ENCODE measurements around the gene THADA.

The THADA gene

DNA sequence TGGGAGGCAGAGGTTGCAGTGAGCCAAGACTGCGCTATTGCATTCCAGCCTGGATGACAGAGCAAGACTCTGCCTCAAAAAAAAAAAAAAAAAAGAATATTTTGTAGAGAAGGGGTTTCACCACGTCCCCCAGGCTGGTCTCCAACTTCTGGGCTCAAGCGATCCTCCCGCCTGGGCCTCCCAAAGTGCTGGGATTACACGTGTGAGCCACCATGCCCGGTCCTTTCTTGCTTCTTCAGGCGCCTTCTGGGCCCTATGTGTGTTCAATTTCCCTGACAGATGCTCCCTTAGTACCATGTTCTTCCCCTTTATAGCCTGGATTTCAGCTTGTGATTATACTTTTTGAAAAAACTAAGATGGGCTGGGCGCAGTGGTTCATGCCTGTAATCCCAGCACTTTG is 379.2 kb downstream of the THADA start:
- DNase-seq (ENCODE audit: extremely low read depth in 1 of 2, low read depth in 1 of 2), result no peak

DNA sequence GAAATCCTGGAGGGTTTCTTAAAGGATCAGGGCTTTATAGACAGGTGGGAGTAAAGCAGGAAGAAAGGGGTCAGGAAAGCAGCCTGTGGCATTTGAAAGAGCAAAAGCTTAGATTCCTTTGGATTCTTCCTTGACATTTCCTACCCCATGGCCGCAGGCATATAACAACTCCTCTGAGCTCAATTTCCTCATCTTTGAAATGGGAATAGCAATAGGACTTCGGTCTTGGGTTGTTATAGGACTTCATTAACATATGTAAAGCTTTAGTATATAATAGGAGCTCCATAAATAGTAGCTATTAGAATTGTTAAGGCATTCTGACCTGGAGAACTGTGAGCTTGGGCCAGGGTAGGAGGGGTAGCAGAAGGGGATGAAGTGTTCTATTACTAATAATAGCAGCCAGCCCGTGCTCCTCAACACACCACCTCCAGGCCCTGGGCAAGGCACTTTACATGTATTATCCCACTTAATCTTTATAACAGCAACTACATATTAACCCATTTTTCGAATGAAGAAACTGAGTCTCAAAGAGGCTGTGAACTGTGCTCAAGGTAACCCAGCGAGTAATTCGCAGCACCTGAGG is 380.1 kb downstream of the THADA start:
- no peak for DNase-seq (ENCODE audit: extremely low read depth in 1 of 2, low read depth in 1 of 2)

DNA sequence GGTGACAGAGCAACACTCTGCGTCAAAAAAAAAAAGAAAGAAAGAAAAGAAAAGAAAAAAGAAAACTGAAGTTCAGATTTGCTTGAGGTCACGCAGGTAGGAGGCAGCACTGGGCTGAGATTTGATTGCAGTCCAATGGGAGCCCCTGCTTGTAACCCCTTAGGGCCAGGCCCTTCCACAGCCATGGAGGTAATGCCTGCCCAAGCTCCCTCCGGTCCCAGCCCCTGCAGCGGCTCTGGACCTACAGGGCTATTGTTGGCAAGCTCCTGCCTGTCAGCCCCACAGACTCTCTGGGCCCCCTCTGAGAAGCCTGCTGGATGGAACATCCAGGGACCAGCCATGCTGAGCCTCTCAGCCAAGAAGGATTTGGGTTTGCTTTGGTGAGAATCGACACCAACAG is 381.6 kb downstream of the THADA start:
- no peak for DNase-seq (ENCODE audit: extremely low read depth in 1 of 2, low read depth in 1 of 2)

DNA sequence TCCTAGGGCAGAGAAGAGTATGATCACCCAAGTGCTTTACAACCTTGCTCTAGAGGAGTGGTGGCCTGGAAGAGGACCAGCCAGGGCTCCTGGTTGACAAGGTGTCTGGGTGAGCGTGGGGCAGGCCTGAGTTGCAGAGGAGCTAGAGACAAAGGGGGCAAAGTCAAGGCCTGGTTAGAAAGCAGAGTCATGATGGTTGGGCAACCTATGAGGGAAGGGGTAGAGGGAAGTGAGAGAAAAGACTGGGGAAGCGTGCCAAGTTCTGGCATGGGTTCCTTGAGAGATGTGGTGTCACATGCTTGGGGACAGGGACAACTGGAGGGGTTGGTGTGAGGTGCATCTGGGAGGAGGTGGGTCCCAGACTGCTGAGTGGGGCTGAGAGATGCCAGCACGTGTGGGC is 382.9 kb downstream of the THADA start:
- DNase-seq (ENCODE audit: extremely low read depth in 1 of 2, low read depth in 1 of 2), result no peak

DNA sequence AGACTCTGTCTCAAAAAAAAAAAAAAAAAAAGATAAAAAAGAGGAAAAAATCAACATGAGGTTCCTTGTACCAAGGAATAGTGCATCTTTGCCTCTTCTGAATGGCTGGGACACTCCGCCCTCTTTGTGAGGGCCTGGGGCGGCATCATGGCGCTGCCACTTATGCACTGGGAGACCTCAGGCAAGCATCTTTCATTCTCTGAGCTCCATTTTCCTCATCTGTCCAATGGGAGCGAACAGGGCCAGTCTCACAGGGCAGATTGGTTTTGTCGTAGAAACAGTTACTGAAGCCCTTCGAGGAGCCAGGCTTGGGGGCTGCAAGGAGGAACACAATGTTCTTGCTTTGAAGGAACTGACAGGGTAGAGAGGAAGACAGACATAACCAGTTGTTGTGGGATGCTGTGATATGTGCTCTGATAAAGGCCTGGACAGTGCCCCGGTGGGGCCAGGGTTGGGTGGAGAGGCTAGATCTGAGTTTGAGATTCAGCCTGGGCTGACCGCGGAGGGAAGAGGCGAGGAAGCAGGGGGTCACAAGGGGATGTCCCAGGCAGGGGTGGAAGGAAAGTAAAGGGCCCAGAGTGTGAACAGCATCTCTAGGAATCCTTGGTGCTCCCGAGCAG is 383.5 kb downstream of the THADA start:
- no peak for DNase-seq (ENCODE audit: extremely low read depth in 1 of 2, low read depth in 1 of 2)

DNA sequence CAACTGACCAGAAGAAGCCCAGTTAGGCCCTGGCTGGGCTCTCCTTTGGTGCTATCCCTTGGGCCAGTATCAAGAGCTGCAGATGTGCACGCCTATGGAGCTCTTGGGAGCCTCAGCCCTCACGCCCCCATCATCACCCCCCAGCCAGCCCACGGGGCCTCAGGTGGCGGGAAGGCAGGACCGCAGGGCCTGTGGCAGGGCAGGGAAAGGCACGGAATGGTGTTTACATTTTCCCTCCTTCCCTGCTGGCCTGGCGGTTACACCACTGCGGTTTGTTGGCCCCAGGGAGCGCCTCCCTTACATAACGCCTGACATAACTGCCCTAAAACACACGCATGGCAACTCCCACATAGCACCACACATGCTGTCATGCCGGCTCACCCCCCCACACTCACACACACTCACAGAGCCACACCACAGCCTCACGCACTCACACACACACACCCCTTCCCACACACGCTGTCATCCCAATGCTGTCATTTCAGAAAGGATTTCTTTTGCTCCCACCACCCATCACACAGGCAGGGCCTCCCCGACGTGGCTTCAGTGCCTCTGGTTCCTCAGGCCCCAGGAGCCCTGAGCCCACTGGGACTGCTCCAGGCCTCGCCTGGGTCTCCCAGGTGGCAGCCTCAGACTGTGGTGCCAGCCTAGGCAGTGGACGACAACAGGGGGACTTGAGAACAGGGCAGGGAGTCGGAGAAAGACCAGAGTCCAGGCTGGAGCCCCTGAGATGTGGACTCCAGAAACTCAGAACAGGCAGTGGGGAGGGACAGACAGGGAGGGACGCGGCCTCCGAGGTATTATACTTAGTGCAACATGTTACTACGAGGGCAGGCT is 385.2 kb downstream of the THADA start:
- no peak for DNase-seq (ENCODE audit: extremely low read depth in 1 of 2, low read depth in 1 of 2)

DNA sequence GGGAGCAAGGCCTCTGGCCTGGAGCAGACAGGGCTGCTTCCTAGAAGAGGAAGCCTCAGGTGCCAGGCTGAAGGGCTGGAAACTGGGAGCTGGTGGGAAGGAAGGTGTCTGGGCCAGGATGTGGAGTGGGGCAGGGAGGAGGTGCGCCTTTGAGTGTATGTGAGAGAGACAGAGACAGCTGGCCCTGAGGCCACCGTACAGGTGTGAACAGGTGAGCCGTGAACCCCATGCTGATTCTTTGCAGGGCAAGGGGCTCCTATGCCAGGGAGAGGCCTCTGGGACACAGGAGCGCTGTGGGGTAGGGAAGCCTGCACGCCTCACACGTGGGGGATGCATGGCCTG is 385.7 kb downstream of the THADA start:
- no peak for DNase-seq (ENCODE audit: extremely low read depth in 1 of 2, low read depth in 1 of 2)

DNA sequence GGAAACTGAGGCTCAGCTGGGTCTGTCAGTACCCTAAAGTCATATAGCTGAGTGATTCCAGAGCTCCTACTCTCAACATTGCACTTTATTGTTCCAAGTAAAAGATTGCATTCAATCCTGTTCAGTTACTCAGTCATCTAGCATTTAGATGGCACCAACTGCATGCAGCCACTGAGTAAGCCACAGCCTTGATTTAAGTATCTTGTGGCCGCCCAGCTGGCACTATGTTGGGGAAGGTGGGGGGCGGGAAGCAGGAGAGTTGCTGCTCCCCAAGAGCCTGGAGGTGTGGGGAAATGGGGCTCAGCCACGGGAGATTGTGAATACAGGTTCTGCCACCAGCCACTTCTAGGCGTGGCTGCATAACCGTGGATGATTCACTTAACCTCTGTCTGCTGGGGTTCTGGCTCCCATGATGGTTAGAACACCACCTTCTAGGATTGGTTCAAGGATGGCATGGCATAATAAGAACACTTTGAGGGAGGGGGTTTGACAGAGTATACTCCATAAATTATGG is 386.6 kb downstream of the THADA start:
- DNase-seq (ENCODE audit: extremely low read depth in 1 of 2, low read depth in 1 of 2), result no peak

DNA sequence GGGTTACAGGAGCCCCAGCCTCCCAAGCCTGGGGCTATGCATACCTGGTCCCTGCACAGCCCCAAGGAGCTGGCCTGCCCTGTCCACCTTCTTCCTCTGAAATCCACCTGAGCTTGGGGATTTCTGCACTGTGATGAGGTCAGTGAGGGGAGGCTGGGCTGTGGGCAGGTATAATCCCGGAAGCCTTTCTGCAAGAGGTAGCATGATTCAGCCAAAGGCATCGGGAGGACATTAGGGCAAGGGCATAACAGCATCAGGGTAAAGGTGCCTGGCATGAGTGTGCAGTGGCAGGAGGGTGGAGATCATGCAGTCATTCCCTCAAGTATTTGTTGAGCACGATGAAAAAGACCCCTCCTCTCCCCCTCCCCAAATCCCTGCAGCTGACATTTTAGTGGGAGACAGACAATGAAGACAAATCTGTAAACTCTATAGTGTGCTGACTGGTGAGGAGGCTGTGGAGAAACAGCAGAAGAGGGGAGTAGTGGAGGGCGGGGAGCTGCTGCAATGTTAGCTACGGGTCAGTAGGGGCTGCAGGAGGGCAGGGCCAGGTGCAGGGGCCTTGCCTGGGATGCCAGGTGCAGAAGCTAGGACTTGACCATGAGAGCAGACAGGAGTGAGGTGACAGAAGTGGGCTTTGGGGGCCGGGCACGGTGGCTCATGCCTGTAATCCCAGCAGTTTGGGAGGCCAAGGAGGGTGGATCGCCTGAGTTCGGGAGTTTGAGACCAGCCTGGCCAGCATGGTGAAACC is 388.1 kb downstream of the THADA start:
- DNase-seq (ENCODE audit: extremely low read depth in 1 of 2, low read depth in 1 of 2), result no peak

DNA sequence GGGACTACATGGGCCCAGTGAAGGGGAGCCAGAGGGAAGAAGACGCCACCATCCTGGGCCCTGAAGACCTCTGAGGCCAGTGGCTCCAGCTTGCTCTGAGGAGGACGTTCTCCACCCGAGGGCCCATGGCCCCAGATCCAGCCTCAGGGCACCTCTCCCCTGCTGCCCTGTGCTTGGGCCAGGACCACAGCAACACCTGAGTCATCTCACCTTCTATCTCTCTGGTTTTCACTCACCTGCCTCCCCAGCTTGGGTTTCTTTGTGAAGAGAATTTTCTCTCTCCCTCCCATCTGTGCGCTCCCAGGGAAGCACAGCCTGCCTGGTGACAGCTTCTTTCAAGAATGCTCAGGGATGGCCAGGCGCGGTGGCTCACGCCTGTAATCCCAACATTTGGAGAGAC is 389.2 kb downstream of the THADA start:
- DNase-seq (ENCODE audit: extremely low read depth in 1 of 2, low read depth in 1 of 2), result no peak

DNA sequence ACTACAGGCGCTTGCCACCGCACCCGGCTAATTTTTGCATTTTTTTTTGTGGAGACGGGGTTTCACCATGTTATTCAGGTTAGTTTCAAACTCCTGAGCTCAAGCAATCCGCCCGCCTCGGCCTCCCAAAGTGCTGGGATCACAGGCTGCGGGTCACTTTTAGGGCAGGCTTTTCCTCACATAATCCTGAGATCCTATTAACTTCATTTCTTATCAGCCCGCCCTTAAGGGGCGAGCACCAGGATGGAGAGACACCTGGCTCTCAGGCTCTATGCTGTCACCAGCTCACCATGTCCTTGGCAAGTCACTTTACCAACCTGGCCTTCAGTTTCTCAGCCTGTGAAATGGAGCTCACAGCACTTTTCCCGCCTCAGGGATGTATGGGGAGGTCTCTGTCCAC is 392.5 kb downstream of the THADA start:
- no peak for DNase-seq (ENCODE audit: extremely low read depth in 1 of 2, low read depth in 1 of 2)

DNA sequence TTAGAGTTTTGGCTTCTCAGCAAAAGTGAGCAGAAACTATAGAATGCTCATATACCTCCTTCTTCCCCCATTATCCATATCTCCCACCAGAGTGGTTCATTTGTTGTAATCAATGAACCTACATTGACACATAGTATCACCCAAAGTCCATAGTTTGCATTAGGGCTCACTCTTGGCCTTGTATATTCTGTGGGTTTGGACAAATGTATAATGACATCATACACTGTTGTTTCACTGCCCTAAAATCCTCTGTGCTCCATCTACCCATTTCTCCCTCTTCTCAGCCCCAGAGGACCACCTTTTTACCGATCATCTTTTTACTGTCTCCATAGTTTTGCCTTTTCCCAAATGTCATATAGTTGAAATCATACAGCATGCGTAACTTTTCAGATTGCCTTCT is 393.5 kb downstream of the THADA start:
- no peak for DNase-seq (ENCODE audit: extremely low read depth in 1 of 2, low read depth in 1 of 2)

DNA sequence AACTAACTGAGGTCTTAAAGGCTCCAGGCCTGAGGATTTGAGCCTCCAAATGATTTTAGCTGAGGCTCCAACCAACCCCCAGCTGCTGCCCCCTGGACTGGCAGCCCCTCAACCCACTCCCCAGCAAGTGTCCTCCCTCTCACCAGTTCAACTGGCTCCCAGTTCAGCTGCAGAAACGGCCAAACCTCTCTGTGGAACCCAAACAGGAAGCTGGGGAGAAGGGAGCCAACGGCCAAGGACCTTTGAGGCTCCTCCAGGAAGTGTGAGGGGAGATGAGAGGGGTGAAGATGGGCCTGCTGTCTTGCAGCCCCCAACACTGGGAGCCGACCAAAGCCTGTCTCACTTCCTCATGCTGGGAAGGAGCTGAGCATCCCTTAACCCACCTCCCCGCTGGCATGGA is 394.3 kb downstream of the THADA start:
- no peak for DNase-seq (ENCODE audit: extremely low read depth in 1 of 2, low read depth in 1 of 2)

DNA sequence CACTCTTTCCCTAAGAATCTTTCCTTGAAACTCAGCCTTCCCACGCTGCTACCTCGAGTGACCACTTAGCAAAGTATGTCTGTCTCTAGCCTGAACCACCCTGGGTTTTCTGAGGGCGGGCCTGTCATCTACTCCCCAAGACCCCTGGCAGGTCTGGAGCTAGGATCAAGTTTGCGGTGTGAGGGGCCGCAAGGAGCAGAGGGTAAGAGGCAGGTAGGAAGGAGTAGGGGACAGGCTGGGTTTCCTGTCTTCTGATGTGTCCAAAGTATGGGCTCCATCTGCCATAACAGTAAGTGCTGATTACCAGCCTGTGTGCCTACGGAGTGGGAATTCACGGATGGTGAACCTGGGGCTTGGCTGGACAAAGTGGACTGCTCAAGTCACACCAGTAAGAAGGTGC is 394.8 kb downstream of the THADA start:
- no peak for DNase-seq (ENCODE audit: extremely low read depth in 1 of 2, low read depth in 1 of 2)

DNA sequence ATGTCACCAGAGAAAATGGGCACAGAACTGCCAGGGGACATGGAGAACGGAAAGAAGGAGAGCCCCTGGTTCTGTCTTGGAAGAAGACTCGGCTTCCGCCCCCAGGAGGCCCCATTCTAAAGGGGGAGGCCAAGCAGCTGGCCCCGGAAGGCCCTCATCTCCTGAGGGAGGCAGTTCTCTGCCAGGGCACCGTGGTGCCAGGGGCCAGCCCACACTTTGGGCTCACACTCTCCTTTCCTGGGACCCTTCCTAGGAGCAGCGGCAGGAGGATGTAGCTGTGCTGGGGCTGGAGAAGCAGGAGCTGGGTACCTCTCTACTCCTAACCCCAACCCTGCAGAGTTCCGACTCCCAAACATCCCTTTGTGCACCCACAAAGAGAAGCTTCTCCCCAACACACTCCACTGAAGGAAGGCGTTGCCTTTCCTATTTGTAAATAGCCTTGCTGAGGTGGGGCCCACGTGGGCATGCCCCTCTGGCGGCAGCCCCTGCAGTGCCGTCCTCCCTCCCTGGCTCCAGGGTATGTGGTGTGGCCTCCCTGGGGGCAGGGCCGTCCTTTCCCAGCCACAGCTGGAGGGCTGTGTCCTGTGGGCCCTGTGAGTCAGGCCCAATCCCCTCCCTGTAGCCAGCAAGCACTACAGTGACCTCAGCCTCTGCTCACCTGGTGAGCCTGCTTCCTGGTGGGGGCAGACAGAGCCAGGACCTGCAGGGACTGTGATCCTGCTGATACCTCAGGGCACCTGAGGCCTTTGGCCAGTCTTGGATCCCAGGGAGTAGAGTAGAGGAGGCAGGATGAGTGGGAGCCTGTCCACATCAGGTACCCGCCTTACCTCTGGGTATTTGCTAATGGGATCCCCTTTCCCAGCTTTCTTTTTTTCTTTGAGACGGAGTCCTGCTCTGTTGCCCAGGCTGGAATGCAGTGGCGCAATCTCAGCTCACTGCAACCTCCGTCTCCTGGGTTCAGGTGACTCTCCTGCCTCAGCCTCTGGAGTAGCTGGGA is 396.0 kb downstream of the THADA start:
- DNase-seq (ENCODE audit: extremely low read depth in 1 of 2, low read depth in 1 of 2), result no peak

DNA sequence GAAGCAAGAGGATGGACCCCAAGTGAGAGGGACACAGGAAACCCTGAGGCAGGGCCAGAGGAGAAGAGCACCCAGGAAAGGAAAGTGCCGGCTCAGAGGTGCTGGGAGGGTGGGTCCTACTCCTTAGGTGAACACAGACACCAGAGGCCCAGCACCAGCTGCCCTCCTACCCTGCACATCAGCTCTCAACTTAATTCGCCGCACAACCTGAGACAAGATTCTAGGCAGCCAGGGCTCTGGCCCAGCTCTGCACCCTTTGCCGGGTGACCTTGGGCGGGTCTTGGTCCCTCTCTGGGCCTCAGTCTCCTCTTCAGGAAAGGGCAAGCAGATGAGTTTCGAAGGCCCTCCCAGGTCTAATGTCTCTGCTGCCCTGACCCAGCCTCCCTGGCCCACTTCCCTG is 397.6 kb downstream of the THADA start:
- no peak for DNase-seq (ENCODE audit: extremely low read depth in 1 of 2, low read depth in 1 of 2)

DNA sequence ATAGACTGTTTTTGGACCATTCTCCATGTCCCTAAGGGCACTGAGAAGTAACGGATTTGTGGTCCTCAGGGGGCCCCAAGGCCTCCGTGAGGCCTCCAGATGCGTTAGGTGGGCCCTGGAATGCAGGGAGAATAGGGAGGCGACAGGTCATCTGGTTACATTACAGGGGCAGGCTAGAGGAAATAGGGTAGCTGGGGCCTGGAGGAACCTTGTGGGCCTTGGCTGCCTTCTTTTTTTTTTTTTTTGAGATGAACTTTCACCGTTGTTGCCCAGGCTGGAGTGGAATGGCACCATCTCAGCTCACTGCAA is 398.3 kb downstream of the THADA start:
- DNase-seq (ENCODE audit: extremely low read depth in 1 of 2, low read depth in 1 of 2), result no peak

DNA sequence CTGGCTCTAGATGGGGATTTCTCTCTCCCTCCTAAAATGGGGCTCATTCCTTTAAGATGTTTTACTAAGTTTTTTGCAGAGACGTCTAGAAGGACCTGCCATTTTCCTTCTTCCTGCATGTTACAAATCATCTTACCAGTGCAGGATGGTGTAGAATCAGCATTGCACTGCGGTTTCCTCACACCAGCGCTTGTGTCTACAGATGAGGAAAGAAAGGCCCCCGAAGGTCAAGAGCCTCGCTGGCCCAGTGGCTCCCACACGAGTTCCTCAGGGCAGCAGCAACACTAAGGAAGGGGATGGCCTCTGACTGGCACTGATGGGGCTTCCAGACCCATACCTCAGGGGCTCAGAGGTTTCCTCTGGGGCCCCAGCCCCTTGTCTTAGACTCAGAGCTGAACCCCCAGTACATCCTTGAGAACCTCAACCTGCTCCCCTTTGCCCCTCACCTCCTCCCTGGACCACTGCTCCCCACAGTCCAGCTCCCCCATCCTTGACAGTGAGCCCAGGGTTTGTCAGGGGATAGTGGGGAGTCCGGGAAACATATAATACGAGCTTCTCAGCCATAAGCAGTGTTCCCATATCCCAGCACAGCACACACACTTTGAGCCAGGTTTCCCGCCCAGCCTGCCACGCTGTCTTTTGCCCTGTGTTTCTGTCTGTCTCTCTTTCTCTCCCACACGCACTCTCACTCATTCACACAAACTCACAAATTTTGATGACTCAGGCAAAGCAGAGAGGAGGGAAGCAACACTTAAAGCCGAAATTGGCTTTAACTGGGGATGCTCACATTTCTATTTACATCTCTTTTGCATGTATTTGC is 398.9 kb downstream of the THADA start:
- no peak for DNase-seq (ENCODE audit: extremely low read depth in 1 of 2, low read depth in 1 of 2)

DNA sequence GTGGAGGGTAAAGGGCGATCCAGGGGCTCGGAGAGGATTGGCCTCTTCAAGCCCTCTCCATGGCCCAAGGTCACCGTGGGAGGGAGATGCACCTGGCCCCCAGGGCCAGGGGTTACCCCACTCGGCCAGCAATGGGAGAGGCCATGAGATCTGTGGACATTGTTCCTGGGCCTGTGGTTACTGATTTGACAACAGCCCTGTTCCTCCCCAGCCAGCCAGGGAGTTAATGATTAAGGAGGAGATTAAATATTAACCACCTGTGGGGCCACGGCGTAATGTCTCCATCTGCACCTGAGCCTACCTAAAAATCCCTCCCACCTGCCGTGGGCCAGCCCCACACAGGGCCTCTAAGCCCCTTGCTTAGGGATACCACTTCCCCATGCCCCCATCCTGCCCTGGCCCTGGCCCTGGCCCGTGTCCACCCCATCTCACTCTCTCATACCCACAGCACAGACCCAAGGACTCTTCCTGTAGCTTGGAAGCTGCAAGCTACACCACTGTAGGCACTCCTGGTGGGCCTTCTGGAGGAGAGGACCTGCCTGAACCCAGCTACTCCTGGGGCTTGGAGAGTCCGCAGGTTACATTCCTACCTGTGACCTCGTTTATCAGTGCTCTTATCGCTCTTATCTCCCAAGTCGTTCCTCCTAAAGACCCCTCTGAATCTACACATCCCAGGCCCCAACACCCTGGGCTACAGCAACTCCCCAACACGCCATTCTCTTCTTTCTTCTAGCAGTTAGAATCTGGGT is 401.5 kb downstream of the THADA start:
- no peak for DNase-seq (ENCODE audit: extremely low read depth in 1 of 2, low read depth in 1 of 2)

Measured in activated CD8-positive, alpha-beta memory T cell treated with anti-CD3 and anti-CD28 coated beads for 1 hour (primary cell).